ENCODE data around the gene CNTNAP2.

CNTNAP2 gene

DNA sequence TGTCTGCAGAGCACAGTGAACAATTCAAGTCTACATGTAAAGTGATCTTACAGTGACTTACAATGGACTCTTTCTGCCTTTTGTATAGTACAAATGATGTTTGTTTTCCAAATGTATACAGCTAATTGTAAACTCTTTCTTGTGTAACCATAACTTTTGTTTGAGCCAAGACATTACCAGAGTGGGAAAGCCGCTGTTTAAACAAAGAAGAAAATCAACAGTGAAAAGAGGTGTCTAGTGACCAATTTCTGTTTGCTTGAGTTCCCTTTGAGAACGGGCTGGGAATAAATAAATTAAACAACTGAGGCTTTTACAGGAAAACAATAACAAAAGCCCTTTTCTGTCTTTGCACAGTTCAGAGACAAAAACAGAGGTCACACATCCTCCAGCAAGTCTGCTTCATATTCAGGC, 1163.4 kb downstream of the CNTNAP2 start:
- Histone ChIP-seq H3K4me1 (ENCODE audit: control insufficient read depth, insufficient read depth, low read length, unreplicated experiment) (no peaks in the 10 kb centered on the region), H3K27me3 (ENCODE audit: insufficient read depth, low read length) (no peaks in the 10 kb centered on the region), H3K27ac (ENCODE audit: low read depth, low read length) (no peak overlapping the region), H2AFZ (ENCODE audit: low read length, unreplicated experiment) (no peak overlapping the region), H3K36me3 (ENCODE audit: insufficient read depth, low read length) (no peaks in the 10 kb centered on the region), H3K79me2 (ENCODE audit: control insufficient read depth, insufficient read depth, low read length, unreplicated experiment) (no peaks in the 10 kb centered on the region), H3K4me3 (ENCODE audit: low read depth, low read length) (no peak overlapping the region)

DNA sequence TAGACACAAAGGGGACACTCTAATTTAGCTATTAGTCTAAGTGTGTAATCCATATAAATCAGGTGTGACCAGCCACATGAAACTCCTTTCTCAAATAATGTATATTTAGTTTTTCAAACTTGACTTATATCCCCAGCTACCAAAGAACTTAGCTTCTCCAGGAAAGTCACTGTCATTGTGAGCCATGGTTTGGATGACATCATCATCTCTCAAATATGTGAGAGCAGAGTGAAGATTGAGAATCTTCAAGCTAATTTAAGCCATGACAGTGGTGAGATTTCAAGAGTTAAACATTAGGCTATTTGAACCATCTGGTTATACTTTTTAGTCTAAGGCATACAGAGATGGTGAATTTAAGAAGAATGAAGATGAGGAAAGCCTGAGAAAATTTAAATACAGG, 1165.6 kb downstream of the CNTNAP2 start:
- H3K79me2 ChIP-seq (ENCODE audit: control insufficient read depth, insufficient read depth, low read length, unreplicated experiment): no peaks in the 10 kb centered on the region
- H3K4me3 ChIP-seq (ENCODE audit: low read depth, low read length): no peak overlapping the region

GRCh38 chr7:147296201-147296600, 1179.6 kb downstream of the CNTNAP2 start:
- Histone ChIP-seq H3K27me3 (ENCODE audit: insufficient read depth, low read length) (no peaks in the 10 kb centered on the region), H3K36me3 (ENCODE audit: insufficient read depth, low read length) (no peaks in the 10 kb centered on the region), H2AFZ (ENCODE audit: low read length, unreplicated experiment) (no peak overlapping the region), H3K4me3 (ENCODE audit: low read depth, low read length) (no peak overlapping the region), H3K27ac (ENCODE audit: low read depth, low read length) (no peak overlapping the region), H3K4me1 (ENCODE audit: control insufficient read depth, insufficient read depth, low read length, unreplicated experiment) (no peaks in the 10 kb centered on the region), H3K79me2 (ENCODE audit: control insufficient read depth, insufficient read depth, low read length, unreplicated experiment) (no peaks in the 10 kb centered on the region)

More for the DNA sequence above, 1165.6 kb downstream of the CNTNAP2 start:
- H3K27me3 ChIP-seq (ENCODE audit: insufficient read depth, low read length): no peaks in the 10 kb centered on the region
- H3K27ac ChIP-seq (ENCODE audit: low read depth, low read length): no peak overlapping the region
- H3K36me3 ChIP-seq (ENCODE audit: insufficient read depth, low read length): no peaks in the 10 kb centered on the region
- H3K4me1 ChIP-seq (ENCODE audit: control insufficient read depth, insufficient read depth, low read length, unreplicated experiment): no peaks in the 10 kb centered on the region
- no peak overlapping the region for H2AFZ ChIP-seq (ENCODE audit: low read length, unreplicated experiment)

- Histone ChIP-seq H3K4me3 (ENCODE audit: low read depth, low read length) (no peak overlapping the region), H3K4me1 (ENCODE audit: control insufficient read depth, insufficient read depth, low read length, unreplicated experiment) (no peaks in the 10 kb centered on the region), H2AFZ (ENCODE audit: low read length, unreplicated experiment) (no peak overlapping the region), H3K27me3 (ENCODE audit: insufficient read depth, low read length) (no peaks in the 10 kb centered on the region), H3K27ac (ENCODE audit: low read depth, low read length) (no peak overlapping the region), H3K79me2 (ENCODE audit: control insufficient read depth, insufficient read depth, low read length, unreplicated experiment) (no peaks in the 10 kb centered on the region), H3K36me3 (ENCODE audit: insufficient read depth, low read length) (no peaks in the 10 kb centered on the region)
These were observed 1180.4 kb downstream of the CNTNAP2 start for GRCh38 chr7:147296986-147297385.

DNA sequence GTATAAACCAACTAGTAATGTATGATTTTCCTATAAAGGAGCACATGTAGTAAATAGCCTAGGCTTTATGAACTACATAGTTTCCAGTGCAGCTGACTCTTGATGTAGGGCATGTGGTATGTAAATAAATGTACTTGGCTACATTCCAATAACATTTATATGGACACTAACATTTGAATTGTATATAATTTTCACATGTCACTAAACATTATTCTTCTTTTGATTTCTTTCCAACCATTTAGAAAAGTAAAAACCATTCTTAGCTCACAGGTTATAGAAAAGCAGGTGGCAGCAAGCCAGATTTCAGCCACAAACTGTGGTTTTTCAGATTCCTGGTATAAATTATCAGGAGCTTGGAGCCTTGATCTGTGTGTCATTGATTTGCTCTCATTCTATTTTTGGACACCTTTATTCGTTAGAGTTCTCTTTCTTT, 1182.0 kb downstream of the CNTNAP2 start:
- Histone ChIP-seq H3K27me3 (ENCODE audit: insufficient read depth, low read length) (no peaks in the 10 kb centered on the region), H3K79me2 (ENCODE audit: control insufficient read depth, insufficient read depth, low read length, unreplicated experiment) (no peaks in the 10 kb centered on the region), H3K36me3 (ENCODE audit: insufficient read depth, low read length) (no peaks in the 10 kb centered on the region), H3K4me3 (ENCODE audit: low read depth, low read length) (no peak overlapping the region), H2AFZ (ENCODE audit: low read length, unreplicated experiment) (no peak overlapping the region), H3K4me1 (ENCODE audit: control insufficient read depth, insufficient read depth, low read length, unreplicated experiment) (no peaks in the 10 kb centered on the region), H3K27ac (ENCODE audit: low read depth, low read length) (no peak overlapping the region)

- H3K4me1 ChIP-seq (ENCODE audit: control insufficient read depth, insufficient read depth, low read length, unreplicated experiment): no peaks in the 10 kb centered on the region
- H3K36me3 ChIP-seq (ENCODE audit: insufficient read depth, low read length): no peaks in the 10 kb centered on the region
- H3K27me3 ChIP-seq (ENCODE audit: insufficient read depth, low read length): no peaks in the 10 kb centered on the region
- H2AFZ ChIP-seq (ENCODE audit: low read length, unreplicated experiment): no peak overlapping the region
- H3K79me2 ChIP-seq (ENCODE audit: control insufficient read depth, insufficient read depth, low read length, unreplicated experiment): no peaks in the 10 kb centered on the region
- H3K4me3 ChIP-seq (ENCODE audit: low read depth, low read length): no peak overlapping the region
- H3K27ac ChIP-seq (ENCODE audit: low read depth, low read length): no peak overlapping the region
These were observed 1183.7 kb downstream of the CNTNAP2 start for GRCh38 chr7:147300293-147300692.

GRCh38 chr7:147304376-147304775, 1187.8 kb downstream of the CNTNAP2 start:
- Histone ChIP-seq H3K27ac (ENCODE audit: low read depth, low read length) (no peak overlapping the region), H3K4me1 (ENCODE audit: control insufficient read depth, insufficient read depth, low read length, unreplicated experiment) (no peaks in the 10 kb centered on the region), H3K4me3 (ENCODE audit: low read depth, low read length) (no peak overlapping the region), H3K36me3 (ENCODE audit: insufficient read depth, low read length) (no peaks in the 10 kb centered on the region), H3K79me2 (ENCODE audit: control insufficient read depth, insufficient read depth, low read length, unreplicated experiment) (no peaks in the 10 kb centered on the region), H2AFZ (ENCODE audit: low read length, unreplicated experiment) (no peak overlapping the region), H3K27me3 (ENCODE audit: insufficient read depth, low read length) (no peaks in the 10 kb centered on the region)

DNA sequence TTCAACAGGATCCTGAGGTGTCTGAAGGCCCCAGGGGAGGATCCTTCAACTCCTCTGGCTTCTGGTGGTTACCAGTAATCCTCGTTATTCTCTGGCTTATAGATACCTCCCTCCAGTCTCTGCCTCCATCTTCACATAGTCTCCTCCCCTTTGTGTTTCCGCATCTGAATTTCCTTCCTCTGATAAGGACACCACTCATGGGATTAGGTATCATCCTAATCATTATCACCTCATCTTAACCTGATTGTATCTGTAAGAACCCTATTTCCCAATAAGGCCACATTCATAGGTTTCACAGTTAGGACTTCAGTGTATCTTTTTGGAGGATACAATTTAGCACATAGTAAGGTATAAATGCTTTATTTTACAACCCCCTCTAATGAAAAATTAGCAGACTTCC, 1189.2 kb downstream of the CNTNAP2 start:
- Histone ChIP-seq H3K36me3 (ENCODE audit: insufficient read depth, low read length) (no peaks in the 10 kb centered on the region), H3K4me3 (ENCODE audit: low read depth, low read length) (no peak overlapping the region), H3K27me3 (ENCODE audit: insufficient read depth, low read length) (no peaks in the 10 kb centered on the region), H3K27ac (ENCODE audit: low read depth, low read length) (no peak overlapping the region), H3K79me2 (ENCODE audit: control insufficient read depth, insufficient read depth, low read length, unreplicated experiment) (no peaks in the 10 kb centered on the region), H3K4me1 (ENCODE audit: control insufficient read depth, insufficient read depth, low read length, unreplicated experiment) (no peaks in the 10 kb centered on the region), H2AFZ (ENCODE audit: low read length, unreplicated experiment) (no peak overlapping the region)

DNA sequence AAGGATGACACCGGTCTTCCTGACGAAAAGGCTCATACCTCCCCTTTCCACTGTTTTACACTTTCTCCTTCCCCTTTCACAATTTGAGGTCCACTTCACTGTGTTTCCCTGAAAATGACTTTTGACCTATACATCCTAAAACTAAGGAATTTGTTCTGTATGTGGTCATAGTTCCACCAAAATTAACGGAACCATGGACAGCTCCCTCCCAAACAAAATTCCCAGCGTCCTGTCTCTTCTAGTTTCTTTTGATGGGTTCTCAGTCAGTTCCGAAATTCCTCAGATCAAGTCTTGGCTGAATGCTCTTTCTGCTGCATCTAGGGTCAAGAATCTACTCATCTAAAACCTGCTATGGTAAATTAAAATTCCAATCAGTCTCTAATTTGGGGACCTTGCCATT, 1191.9 kb downstream of the CNTNAP2 start:
- no peaks in the 10 kb centered on the region for H3K36me3 ChIP-seq (ENCODE audit: insufficient read depth, low read length)
- no peak overlapping the region for H3K4me3 ChIP-seq (ENCODE audit: low read depth, low read length)
- no peaks in the 10 kb centered on the region for H3K27me3 ChIP-seq (ENCODE audit: insufficient read depth, low read length)
- no peak overlapping the region for H3K27ac ChIP-seq (ENCODE audit: low read depth, low read length)
- H3K4me1 ChIP-seq (ENCODE audit: control insufficient read depth, insufficient read depth, low read length, unreplicated experiment): no peaks in the 10 kb centered on the region
- H3K79me2 ChIP-seq (ENCODE audit: control insufficient read depth, insufficient read depth, low read length, unreplicated experiment): no peaks in the 10 kb centered on the region
- H2AFZ ChIP-seq (ENCODE audit: low read length, unreplicated experiment): no peak overlapping the region

DNA sequence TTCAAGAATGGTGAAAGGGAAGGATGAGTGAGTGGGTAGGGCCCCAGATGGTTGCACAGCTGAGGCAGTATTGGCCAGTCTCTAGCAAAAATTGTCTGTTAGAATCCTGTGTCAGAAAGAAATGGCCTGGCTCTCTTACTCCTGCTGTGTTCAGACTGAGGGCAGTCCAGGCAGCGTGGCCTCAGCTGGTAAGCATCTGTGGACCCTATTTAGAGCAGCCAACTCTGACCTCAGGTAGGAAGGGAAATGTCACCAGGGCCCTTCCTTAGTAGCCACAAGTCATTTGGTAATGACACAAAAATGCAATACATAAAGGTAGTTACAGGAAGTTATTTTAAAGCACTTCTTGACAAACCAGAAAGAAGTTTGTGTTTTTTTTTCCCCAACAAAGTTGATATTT, 1194.7 kb downstream of the CNTNAP2 start:
- H2AFZ ChIP-seq (ENCODE audit: low read length, unreplicated experiment): no peak overlapping the region
- no peaks in the 10 kb centered on the region for H3K4me1 ChIP-seq (ENCODE audit: control insufficient read depth, insufficient read depth, low read length, unreplicated experiment)
- H3K27me3 ChIP-seq (ENCODE audit: insufficient read depth, low read length): no peaks in the 10 kb centered on the region
- H3K36me3 ChIP-seq (ENCODE audit: insufficient read depth, low read length): no peaks in the 10 kb centered on the region
- H3K79me2 ChIP-seq (ENCODE audit: control insufficient read depth, insufficient read depth, low read length, unreplicated experiment): no peaks in the 10 kb centered on the region
- H3K27ac ChIP-seq (ENCODE audit: low read depth, low read length): no peak overlapping the region
- no peak overlapping the region for H3K4me3 ChIP-seq (ENCODE audit: low read depth, low read length)

DNA sequence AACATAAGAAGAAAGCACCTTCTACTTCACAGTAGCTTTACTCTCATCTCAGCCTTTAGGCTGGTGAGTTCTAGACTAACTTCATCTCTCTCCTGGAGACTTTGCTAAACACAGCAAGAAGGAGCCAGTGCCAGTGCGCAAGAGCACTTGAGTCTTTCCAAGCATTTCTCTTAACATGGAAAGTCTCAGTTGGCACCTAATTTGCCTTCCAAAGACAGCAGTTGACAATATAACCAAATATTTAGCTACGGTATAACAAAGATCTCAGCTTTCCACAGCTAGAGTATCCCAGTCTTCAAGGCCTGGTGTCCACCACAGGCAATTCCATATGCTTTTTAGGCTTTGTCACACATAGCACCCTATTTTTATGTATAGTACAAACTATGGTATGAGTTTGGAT, 1204.9 kb downstream of the CNTNAP2 start:
- Histone ChIP-seq H3K4me3 (ENCODE audit: low read depth, low read length) (no peak overlapping the region), H3K4me1 (ENCODE audit: control insufficient read depth, insufficient read depth, low read length, unreplicated experiment) (no peaks in the 10 kb centered on the region), H3K27me3 (ENCODE audit: insufficient read depth, low read length) (no peaks in the 10 kb centered on the region), H3K79me2 (ENCODE audit: control insufficient read depth, insufficient read depth, low read length, unreplicated experiment) (no peaks in the 10 kb centered on the region), H3K36me3 (ENCODE audit: insufficient read depth, low read length) (no peaks in the 10 kb centered on the region), H2AFZ (ENCODE audit: low read length, unreplicated experiment) (no peak overlapping the region), H3K27ac (ENCODE audit: low read depth, low read length) (no peak overlapping the region)
